ENCODE data around the gene SRRD. TPM values are rescaled to one million over a fixed set of nuclear protein-coding genes. Genes with fewer than 3 reads are reported as not detected.
A peak's percentile ranks its signal among the peaks of the same experiment; 100 is the strongest.
"Not testable (repeated sequence)": the region's sequence is repeated elsewhere in the genome, so short reads cannot be mapped to it uniquely, and the experiment has no call there.

The SRRD gene
- total RNA-seq, 2 donors from 2014 or later, result 28.6 to 31.8 TPM

- Mint-ChIP-seq H3K4me1 (ENCODE audit: low read depth in 2 of 2) (peaks cover 0 to 4% of the 10 kb centered on the region in 2 donors), H3K4me3 (no peak overlapping the region), H3K36me3 (peaks cover 21% of the 10 kb centered on the region), H3K27me3 (no peaks in the 10 kb centered on the region), H3K9me3 (no peaks in the 10 kb centered on the region), H3K27ac (peak overlapping the region; percentile 14 to 67)
- no peak for ATAC-seq
- no peak for DNase-seq (ENCODE audit: low spot score)
Measured at GRCh38 chr22:26527167-26527566, 43.5 kb downstream of the SRRD start.

DNA sequence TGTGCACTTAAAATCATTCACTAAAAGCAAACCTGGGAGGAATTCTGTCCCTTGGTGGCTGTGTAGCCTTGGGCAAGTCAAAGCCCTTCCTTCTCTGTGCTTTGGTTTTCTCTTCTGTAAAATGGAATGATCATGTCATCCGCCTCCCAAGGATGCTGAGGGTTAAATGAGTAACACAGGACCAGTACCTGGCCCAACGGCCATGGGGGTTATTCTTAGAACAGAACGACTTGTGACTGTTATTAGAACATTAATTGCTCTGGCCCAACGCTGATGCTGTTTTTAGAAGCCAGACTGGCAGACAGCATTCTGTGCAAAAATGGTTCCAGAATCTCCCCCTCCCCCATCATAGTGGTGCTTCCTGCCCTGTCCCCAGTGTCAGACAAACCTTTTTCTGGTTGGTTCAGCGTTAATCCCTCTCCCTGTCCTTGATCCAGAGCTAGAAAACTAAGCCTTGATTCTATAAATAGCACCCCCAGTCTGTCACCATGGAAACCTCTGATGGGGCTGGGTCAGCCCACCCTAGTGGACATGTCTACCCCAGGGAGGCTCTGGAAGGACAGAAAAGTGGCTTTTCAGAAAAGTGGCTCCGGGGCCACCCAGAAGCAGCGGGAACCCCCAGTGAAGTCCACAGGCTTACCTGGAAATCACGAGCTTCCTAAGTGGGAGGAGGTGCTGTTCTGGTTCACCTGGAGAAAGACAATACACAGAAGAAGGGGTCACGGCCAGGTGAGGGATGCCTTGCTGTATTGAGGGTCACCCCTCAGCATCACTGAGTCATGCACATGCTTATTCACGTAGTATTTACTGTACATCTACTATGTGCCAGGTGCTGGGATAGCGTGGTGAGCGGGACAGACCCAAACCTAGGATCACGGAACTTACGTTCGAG lies 44.1 kb downstream of the SRRD start:
- Mint-ChIP-seq H3K27ac (peak overlapping the region in 1 of 2 donors; percentile 29), H3K36me3 (peaks cover 21% of the 10 kb centered on the region), H3K4me3 (no peak overlapping the region), H3K27me3 (no peaks in the 10 kb centered on the region), H3K9me3 (no peaks in the 10 kb centered on the region), H3K4me1 (ENCODE audit: low read depth in 2 of 2) (peaks cover 5 to 10% of the 10 kb centered on the region in 2 donors)
- DNase-seq (ENCODE audit: low spot score) (no peak), ATAC-seq (no peak)

- not testable (repeated sequence) for H3K27me3 Mint-ChIP-seq; DNase-seq (ENCODE audit: low spot score); H3K9me3 Mint-ChIP-seq; ATAC-seq; H3K4me3 Mint-ChIP-seq; H3K27ac Mint-ChIP-seq
- H3K4me1 Mint-ChIP-seq (ENCODE audit: low read depth in 2 of 2), result peaks cover 7 to 11% of the 10 kb centered on the region in 2 donors
- peaks cover 21% of the 10 kb centered on the region for H3K36me3 Mint-ChIP-seq
Measured at GRCh38 chr22:26528518-26528917, 44.8 kb downstream of the SRRD start.

DNA sequence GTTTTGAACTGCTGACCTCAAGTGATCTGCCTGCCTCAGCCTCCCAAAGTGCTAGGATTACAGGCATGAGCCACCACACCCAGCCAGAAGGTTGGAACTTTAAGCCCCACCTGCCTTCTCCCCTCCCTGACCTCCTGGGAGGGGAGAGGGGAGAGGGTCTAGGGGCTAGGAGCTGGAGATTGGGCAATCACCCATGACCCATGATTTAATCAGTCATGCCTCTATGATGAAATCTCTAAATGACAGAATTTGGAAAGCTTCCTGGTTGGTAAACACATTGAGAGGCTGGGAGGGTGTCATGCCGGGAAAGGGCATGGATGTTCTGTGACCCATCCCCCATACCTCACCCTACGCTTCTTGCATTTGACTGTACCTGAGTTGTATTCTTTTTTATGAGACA lies 45.7 kb downstream of the SRRD start:
- ATAC-seq (no peak), DNase-seq (ENCODE audit: low spot score) (no peak)
- Mint-ChIP-seq H3K4me1 (ENCODE audit: low read depth in 2 of 2) (peaks cover 7 to 11% of the 10 kb centered on the region in 2 donors), H3K27me3 (no peaks in the 10 kb centered on the region), H3K4me3 (no peak overlapping the region), H3K36me3 (peaks cover 18% of the 10 kb centered on the region), H3K9me3 (no peaks in the 10 kb centered on the region), H3K27ac (peak overlapping the region in 1 of 2 donors; percentile 33)

DNA sequence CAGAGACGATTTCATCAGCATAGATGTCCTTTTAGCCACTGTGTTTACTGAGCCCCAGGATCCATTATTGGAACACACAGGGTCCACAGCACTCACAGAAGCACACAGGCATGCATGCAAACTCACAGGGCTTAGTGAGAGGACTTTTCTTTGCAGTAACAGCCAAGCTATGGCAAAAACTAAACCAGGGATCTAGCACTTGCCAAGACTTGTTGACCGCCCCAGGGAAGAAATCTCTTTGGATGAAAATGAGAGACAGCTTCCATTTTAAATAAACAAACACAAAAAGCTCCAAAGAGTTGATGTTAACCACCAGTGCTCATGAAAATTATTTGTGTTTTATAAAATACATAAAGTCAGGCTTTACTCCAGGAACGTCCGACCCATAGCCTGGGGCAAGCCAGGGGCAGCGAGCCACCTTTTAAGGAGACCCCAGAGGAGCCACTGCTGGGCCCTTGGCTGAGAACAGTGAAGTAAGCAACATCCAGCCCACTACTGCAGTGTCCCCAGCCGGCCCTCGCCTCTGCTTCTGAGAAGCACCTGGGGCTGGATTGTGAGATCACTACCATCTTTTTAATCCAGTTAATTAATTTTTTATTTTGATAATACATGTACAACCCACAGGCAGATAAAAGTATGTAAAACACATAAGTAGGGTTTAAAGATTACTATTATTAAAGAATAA lies 50.6 kb downstream of the SRRD start:
- ATAC-seq (no peak), DNase-seq (ENCODE audit: low spot score) (no peak)
- peaks cover 18% of the 10 kb centered on the region for H3K36me3 Mint-ChIP-seq
- peak overlapping the region in 1 of 2 donors; percentile 63 for H3K27ac Mint-ChIP-seq
- no peaks in the 10 kb centered on the region for H3K27me3 Mint-ChIP-seq
- no peaks in the 10 kb centered on the region for H3K9me3 Mint-ChIP-seq
- no peak overlapping the region for H3K4me3 Mint-ChIP-seq
- peaks cover 20 to 26% of the 10 kb centered on the region in 2 donors for H3K4me1 Mint-ChIP-seq (ENCODE audit: low read depth in 2 of 2)

GRCh38 chr22:26534874-26535602 lies 51.4 kb downstream of the SRRD start:
- no peak for ATAC-seq
- H3K27ac Mint-ChIP-seq, result peak overlapping the region; percentile 37 to 87

GRCh38 chr22:26535603-26535908 lies 51.9 kb downstream of the SRRD start:
- DNase-seq (ENCODE audit: low spot score), result no peak
- ATAC-seq, result no peak
- Mint-ChIP-seq H3K36me3 (peaks cover 14% of the 10 kb centered on the region), H3K4me3 (no peak overlapping the region), H3K27ac (peak overlapping the region; percentile 37 to 87), H3K27me3 (no peaks in the 10 kb centered on the region), H3K4me1 (ENCODE audit: low read depth in 2 of 2) (peaks cover 20 to 27% of the 10 kb centered on the region in 2 donors), H3K9me3 (no peaks in the 10 kb centered on the region)

More at GRCh38 chr22:26534874-26535602, 51.4 kb downstream of the SRRD start:
- no peak for DNase-seq (ENCODE audit: low spot score)
- Mint-ChIP-seq H3K27me3 (no peaks in the 10 kb centered on the region), H3K9me3 (no peaks in the 10 kb centered on the region), H3K4me3 (no peak overlapping the region), H3K36me3 (peaks cover 17% of the 10 kb centered on the region), H3K4me1 (ENCODE audit: low read depth in 2 of 2) (peaks cover 20 to 27% of the 10 kb centered on the region in 2 donors)

DNA sequence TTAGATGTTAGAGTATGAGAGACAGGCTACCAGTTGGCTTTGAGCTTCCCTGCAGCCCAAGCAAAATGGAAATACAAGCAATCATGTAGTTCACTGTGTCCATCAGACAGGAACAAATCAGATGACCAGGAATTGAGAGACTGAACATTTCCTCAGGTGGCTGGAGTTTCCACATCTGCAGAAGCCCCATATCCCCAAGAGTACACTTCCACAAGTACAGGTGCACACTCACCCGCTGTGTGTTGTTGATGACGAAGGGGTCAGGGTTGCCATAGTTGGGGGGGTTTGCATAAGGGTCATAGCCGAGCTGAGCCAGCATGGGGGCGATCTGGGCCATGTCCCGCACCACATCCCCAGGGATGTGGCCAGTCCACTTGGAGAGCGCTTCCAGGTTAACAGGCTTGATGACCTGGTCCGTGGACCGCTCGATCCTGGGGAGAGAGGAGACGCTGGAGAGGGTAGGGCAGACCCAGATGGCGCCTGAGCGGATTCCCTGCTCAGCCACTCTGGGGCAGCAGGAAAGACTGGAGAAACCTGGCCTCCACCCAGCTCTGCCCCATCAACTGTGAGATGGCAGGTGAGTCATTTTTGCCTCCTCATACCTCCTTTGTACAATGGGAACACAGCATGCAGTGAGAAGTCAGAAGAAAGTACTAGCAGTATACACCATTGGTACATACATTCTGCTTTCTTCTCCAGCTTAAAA lies 52.5 kb downstream of the SRRD start:
- H3K36me3 Mint-ChIP-seq, result peaks cover 11% of the 10 kb centered on the region
- DNase-seq (ENCODE audit: low spot score), result no peak
- H3K27ac Mint-ChIP-seq, result peak overlapping the region; percentile 37 to 87
- no peak overlapping the region for H3K4me3 Mint-ChIP-seq
- no peaks in the 10 kb centered on the region for H3K27me3 Mint-ChIP-seq
- H3K9me3 Mint-ChIP-seq, result no peaks in the 10 kb centered on the region
- no peak for ATAC-seq
- peaks cover 20 to 27% of the 10 kb centered on the region in 2 donors for H3K4me1 Mint-ChIP-seq (ENCODE audit: low read depth in 2 of 2)

GRCh38 chr22:26536762-26537134 lies 53.1 kb downstream of the SRRD start:
- peaks cover 20 to 27% of the 10 kb centered on the region in 2 donors for H3K4me1 Mint-ChIP-seq (ENCODE audit: low read depth in 2 of 2)
- DNase-seq (ENCODE audit: low spot score) (no peak), ATAC-seq (no peak)
- H3K27ac Mint-ChIP-seq, result peak overlapping the region in 1 of 2 donors; percentile 21
- peaks cover 8% of the 10 kb centered on the region for H3K36me3 Mint-ChIP-seq
- no peaks in the 10 kb centered on the region for H3K9me3 Mint-ChIP-seq
- no peak overlapping the region for H3K4me3 Mint-ChIP-seq
- H3K27me3 Mint-ChIP-seq, result no peaks in the 10 kb centered on the region

DNA sequence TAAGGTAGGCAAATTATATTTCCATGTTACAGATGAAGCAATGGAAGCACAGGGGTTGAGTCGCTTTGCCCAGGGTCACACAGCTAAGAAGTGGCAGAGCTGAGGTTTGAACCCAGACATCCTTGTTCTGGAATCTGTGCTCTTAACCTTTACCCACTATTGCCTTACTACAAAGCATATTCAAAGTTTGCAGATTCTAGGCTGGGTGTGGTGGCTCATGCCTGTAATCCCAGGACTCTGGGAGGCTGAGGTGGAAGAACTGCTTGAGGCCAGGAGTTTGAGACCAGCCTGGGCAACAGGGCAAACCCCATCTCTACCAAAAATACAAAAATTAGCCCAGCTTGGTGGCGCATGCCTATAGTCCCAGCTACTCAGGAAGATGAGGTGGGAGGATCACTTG lies 56.4 kb downstream of the SRRD start:
- ATAC-seq (no peak), DNase-seq (ENCODE audit: low spot score) (no peak)
- Mint-ChIP-seq H3K9me3 (no peaks in the 10 kb centered on the region), H3K27me3 (no peaks in the 10 kb centered on the region), H3K27ac (peak overlapping the region in 1 of 2 donors; percentile 86), H3K4me3 (no peak overlapping the region), H3K36me3 (peaks cover 8% of the 10 kb centered on the region), H3K4me1 (ENCODE audit: low read depth in 2 of 2) (peaks cover 34% of the 10 kb centered on the region in 2 donors)

- H3K4me3 Mint-ChIP-seq, result no peak overlapping the region
Measured at GRCh38 chr22:26541167-26541819, 57.6 kb downstream of the SRRD start.

DNA sequence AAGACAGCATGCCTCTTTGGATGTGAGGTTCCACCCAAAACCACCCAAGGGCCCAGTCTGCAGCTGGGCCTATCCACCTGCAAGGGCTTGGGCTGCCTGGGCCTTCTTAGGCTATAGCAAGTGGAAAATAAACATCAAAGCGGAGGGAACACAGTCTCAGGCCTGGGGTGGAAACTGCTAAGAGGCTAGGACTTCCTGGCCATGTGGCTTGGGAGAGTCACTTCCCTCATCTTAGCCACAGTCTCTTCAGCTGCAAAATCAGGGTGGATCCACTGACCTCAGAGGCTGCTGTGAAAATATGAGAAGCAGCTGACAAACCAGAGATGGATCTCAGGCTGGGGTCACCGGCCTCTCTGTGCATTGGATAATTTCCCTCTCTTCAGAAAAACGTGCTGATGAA lies 59.2 kb downstream of the SRRD start:
- ATAC-seq, result peak; percentile 74 to 77
- peaks cover 17% of the 10 kb centered on the region for H3K36me3 Mint-ChIP-seq
- H3K27ac Mint-ChIP-seq, result peak overlapping the region; percentile 63 to 80
- H3K4me3 Mint-ChIP-seq, result peak overlapping the region; percentile 70
- DNase-seq (ENCODE audit: low spot score), result no peak
- H3K9me3 Mint-ChIP-seq, result no peaks in the 10 kb centered on the region
- peaks cover 46% of the 10 kb centered on the region in 2 donors for H3K4me1 Mint-ChIP-seq (ENCODE audit: low read depth in 2 of 2)
- no peaks in the 10 kb centered on the region for H3K27me3 Mint-ChIP-seq

More at GRCh38 chr22:26541167-26541819, 57.6 kb downstream of the SRRD start:
- no peaks in the 10 kb centered on the region for H3K9me3 Mint-ChIP-seq
- no peak overlapping the region for H3K27ac Mint-ChIP-seq
- DNase-seq (ENCODE audit: low spot score) (no peak), ATAC-seq (no peak)
- peaks cover 35% of the 10 kb centered on the region in 2 donors for H3K4me1 Mint-ChIP-seq (ENCODE audit: low read depth in 2 of 2)
- peaks cover 8% of the 10 kb centered on the region for H3K36me3 Mint-ChIP-seq
- no peaks in the 10 kb centered on the region for H3K27me3 Mint-ChIP-seq
